SKM-1 treated with dmso at 0.1 percent for 144 hours (cell line): ENCODE results near the gene BBS12.

Experiments used
- DNase-seq: peaks from one replicate; lab custom pipeline; 2025; ENCODE audit not compliant: unreplicated experiment; lab: John Stamatoyannopoulos, UW

The BBS12 gene

DNA sequence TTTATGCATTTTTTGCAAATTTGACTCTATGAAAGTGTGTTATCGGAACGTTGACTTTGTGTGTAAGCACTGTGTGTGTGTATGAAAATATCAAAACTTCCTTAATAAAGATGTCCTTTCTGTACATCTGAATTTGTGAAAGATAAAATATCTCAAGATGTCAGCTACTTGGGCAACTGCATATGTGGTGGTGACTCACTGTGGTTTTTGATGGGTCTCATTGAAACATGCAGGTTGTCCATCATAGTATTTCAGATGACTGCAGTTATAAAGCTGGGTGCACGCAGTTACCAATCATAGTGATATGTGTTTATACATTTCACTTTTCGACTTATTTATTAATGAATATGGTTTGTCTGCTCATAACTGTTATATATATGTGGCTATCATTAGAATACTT lies 19.7 kb upstream of the BBS12 start:
- no peak for DNase-seq

DNA sequence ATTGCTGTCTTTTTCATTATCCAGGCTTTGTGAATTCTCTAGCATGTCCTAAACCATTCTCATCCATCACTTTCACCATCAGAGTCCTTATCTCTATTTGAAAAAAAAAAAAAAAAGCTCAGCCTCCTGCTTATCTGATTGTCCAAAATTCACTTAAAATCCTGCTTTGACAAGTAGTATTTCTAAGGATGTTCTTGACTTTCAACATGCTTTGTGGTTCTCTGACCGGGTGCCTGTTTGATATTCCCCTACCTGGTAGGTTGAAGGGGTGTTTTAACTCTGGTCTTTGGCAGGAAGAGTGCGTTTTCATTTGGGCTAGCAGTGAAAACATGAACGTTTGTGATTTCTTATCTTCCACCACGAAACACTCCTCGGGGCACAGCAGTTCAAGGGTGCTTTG lies 17.3 kb upstream of the BBS12 start:
- DNase-seq = no peak

DNA sequence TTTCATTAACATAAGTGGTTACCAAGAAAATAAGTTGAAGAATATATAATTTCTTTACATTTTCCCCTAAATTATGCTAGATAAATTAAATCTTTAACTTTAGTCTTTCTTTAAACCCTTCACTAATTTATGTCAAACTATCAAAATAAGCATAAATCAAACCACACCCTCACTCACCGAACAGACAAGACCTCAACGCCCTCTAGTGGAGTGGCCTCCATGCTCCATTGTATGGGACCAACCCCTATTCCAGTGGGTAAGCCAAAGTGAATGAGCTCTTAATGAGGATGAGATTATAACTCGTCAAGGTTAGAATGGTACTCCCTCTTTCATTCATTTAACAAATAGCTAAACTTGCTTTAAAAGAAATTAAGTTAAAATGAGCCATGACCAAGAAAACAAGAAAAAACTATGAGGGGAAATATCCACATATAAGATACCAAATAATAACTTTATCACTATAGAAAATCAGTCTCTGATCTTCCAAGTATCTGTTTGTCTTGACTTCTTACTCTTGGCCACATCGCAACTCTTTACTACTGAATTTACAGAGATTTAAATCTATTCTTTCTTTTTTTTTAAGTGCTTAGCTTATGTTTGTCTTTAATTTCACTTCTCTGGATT lies 15.6 kb upstream of the BBS12 start:
- DNase-seq = peak; percentile 36

DNA sequence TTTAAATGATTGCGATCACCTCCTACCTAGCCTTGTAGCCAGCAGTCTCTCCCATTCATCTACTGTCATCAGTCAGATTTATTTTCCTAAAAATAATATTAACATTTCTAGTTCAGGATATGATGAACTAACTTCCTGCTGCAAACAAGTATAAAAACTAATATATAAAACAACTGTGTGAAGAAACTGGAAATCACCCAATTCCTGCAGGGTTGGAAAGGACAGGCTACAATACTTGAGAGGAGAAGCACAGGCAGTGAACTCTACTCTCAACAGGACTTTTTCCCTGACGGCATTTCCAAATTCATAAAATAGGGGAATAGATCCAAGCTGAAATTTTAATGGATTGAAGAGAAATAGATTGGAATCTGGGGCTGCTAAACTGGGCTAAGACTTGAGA lies 14.2 kb upstream of the BBS12 start:
- DNase-seq = no peak

DNA sequence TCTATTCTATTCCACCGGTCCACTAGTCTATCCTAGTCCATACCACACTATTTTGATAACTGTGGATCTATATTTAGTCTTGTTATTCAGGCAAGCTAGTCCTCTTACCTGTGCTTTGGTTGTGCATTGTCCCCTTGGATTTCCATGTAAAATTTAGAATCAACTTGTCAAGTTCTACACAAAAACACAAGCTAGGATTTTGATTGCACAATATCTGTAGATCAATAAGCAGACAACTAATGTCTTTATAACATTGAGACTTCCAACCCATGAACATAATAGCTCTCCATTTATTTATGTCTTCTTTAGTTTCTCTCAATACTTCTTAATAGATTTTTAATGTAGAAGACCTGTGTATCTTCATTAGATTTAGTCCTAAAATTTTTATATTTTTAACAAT lies 10.2 kb upstream of the BBS12 start:
- DNase-seq = no peak

DNA sequence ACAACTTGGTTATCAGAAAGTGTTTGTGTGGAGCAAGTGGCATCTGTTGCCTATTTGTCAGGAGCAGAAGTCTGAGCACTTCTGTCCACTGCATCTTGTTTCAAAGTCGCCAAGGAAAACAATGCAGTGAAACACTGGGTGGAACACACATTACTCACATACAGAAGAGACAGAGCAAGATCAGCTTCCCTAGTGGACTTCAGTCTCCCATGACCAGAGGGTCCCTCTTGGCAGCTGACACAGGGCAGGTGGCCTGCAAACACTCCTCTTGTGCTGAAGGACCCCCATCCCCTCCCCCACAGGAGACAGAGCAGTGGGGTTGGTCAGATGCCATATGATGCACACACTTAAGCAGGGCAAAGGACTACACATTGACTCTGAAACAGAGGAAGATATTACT lies 3.6 kb upstream of the BBS12 start:
- no peak for DNase-seq

DNA sequence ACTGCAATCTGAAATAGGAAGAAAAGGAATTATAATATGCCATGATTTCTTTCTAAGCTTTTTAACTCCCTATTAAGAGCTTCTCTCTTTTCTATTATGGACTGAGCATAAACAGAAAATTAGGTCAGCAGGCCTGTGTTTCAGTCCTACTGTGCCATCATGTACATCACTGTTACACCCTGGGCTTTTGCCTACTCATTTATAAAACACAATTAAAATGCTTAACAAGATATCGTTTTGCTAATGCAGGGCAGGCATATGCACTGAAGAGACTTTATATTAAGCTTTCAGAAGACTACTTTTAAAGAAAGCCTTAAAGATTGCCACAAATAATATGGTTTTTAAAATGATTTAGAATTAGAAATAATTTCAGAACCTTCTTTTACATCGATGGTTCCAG lies 828 bp upstream of the BBS12 start:
- DNase-seq = no peak

DNA sequence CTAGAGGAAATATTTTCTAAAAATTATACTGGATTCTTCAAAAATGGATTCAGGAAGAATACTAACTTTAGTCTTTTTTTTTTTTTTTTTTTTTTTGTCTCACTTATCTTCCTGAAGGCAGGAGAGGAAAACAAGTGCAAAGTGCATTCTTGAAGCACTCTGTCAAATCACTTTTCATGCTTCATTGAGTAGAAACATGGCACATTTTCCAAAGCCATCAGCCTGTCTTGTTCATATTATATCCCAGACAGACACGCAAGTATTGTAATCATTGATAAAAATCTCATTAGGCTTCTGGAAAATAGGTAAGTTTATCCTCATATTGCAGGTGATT lies 1.2 kb downstream of the BBS12 start:
- DNase-seq = no peak

DNA sequence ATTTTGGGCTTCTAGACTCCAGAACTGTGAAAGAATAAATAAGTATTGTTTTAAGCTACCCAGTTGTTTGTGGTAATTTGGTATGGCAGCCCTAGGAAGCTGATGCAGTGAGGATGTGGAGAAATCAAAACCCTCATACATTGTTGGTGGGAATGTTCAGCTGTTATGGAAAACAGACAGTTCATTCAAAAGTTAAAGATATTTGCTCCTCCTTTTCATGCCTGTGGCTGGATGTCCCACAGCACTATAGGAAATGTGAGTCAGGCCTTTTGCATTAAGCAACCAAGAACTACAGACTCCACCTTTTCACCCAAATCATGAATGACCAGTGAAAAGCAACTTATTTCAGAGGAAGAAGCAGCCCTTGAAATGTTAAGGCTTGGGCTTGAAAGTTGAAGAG lies 6.7 kb downstream of the BBS12 start:
- peak; percentile 3 for DNase-seq

DNA sequence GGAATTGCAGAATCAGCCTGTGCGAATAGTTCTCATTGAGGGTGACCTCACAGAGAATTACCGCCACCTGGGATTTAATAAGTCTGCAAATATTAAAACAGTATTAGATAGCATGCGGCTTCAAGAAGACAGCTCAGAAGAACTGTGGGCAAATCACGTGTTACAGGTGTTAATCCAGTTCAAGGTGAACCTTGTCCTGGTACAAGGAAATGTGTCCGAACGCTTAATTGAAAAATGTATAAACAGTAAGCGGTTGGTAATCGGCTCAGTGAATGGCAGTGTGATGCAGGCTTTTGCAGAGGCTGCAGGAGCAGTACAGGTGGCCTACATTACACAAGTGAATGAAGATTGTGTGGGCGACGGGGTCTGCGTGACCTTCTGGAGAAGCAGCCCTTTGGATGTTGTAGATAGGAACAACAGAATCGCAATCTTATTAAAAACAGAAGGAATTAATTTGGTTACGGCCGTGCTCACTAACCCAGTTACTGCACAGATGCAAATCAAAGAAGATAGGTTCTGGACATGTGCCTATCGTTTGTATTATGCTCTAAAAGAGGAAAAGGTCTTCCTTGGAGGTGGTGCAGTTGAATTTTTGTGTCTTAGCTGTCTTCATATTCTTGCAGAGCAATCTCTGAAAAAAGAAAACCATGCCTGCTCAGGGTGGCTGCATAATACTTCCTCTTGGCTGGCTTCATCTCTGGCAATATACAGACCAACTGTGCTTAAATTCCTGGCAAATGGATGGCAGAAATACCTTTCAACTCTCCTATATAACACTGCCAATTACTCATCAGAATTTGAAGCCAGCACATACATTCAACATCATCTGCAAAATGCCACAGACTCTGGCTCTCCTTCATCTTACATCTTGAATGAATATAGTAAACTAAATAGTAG lies 10.7 kb downstream of the BBS12 start:
- no peak for DNase-seq

DNA sequence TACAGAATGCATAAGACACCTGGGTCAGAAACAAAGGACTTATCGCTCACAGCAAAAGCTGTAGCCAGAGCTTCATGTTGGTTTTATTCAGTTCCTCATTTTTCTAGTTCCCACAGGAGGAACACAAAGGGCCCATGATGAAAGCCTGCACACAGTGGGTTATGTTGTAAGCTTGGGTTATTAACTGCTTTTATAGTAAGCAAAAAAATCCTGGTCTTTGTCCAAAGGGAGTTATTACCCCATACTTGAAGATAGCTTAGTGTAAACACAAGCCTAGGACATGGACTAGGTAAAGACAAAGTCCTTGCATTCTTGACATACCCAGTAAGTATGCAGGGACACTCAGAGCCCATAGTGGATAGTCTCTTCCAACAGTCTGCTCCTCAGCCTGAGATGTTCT lies 11.7 kb downstream of the BBS12 start:
- peak; percentile 89 for DNase-seq

DNA sequence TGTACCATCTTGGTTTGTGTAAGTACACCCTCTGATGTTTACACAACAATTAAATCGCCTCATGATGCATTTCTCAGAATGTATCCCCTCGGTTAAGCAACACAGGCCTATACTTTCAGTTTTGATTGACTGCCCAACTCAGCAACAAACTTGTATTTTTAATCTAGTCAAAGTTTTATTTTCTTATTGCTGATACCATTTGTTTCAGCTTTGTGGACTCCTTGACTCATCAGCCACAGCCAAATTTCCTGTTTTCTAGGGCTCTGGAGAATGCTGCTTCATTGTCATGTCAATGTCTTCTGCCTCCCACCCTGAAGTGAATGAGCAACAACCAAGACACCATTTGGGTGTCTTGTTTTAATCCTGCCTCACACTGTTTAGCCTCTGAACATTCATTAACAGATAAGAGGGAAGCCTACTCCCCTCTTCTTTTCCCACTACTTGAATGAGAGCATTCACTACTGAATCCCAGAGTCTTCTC lies 14.0 kb downstream of the BBS12 start:
- no peak for DNase-seq

DNA sequence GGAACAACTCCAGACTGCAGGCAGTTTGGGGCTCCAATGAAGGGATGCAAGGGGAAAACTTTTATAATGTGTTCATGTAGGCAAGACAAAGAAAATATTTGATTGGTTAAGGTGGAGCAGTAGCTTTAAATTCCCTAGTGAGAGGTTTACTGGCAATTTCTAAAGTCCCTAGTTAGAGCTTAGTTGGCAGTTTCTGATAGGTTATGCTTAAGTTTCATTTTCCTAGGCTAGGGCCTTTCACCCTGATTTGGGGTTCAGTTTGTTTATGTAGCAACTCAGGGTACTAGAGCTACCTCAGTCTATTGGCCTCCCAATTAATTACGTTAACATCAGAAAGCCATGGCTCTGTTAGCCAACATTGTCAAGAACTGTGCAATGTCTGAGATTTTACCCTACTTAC lies 14.6 kb downstream of the BBS12 start:
- no peak for DNase-seq

DNA sequence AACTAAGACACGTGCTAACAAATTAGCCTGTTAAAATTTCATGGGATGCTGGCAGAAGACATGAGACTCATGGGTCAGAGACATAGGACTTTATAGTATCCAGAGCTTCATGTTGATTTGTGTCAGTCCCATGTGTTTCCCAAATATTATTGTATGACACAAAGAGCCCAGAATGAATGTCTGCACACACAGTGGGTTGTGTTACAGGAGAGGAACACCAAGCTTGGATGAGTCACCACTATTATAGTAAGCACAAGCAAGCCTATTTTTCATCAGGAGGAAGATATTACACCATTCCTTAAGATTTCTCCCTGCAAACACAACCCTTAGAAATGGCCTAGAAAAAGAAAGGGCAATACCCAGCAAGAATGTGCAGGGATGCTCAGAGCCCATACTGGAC lies 15.4 kb downstream of the BBS12 start:
- DNase-seq = no peak

DNA sequence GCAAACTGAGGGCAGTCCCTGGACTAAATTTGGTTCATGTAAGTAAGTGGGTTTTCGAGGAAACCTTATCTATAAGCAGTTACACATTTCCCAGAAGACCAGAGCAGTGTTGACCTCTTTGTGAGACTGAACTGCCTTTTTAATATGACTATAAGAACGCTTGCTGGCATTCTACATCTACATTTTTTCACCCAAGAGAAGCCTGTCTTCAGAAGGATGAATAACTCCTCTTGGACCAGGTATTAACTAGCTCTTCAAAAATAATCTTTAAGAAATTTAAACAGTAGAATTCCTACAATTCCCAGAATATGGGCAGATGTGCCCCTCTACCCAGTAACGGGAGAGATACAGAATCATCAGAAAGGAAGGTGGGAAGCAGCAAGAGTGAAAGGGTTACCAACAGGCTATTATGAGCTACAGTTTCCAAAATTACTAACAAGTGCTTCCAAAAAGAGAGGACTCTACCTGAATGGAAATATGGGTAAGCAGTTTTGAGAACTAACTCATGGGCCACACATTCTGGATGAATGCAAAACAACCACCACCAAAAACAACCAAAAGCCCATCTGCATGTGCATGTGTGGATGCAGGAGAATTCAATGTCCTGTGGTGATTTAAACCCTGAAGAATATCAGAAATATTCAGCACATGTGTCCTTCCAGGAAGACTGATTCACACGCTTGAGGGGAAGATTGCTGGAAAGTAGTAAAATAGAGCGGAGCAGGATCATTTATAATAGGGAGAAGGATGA lies 17.4 kb downstream of the BBS12 start:
- DNase-seq = no peak

DNA sequence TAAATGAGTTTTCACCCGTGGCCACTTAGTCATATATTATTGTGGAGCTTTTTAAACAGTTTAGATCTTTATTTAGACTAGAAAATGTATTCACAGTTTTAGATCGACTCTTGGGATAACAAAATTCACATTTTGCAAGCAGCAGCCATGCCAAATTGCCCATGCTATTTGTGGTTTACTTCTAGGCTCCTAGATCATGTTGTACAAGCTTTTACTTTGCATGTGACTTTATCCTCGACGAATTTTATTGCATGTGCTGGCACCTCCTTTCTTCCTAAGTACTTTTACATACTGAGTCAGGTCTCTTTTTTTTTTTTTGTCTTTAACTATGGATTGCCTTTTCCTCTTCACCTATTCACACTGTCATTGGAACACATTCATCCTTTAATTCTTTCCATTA lies 23.2 kb downstream of the BBS12 start:
- DNase-seq = no peak

DNA sequence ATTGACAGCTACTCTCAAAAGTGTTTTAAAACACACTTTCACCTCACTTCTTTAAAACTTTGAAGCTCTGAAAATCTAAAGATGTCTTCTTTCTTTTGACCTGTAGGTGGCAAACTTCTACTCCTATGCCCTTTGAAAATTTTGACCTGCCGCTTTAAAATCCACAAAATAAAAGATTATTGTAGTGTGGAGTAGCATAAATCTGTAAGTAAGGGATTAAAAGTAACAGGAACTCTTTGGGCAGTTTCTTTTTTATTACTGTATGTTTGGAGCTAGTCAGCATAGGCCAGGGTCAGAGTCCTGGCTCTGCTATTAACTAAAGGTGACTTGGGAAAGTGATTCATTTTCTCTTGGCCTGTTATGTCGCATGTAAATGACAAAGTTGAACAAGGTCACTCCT lies 25.5 kb downstream of the BBS12 start:
- DNase-seq = peak; percentile 57

DNA sequence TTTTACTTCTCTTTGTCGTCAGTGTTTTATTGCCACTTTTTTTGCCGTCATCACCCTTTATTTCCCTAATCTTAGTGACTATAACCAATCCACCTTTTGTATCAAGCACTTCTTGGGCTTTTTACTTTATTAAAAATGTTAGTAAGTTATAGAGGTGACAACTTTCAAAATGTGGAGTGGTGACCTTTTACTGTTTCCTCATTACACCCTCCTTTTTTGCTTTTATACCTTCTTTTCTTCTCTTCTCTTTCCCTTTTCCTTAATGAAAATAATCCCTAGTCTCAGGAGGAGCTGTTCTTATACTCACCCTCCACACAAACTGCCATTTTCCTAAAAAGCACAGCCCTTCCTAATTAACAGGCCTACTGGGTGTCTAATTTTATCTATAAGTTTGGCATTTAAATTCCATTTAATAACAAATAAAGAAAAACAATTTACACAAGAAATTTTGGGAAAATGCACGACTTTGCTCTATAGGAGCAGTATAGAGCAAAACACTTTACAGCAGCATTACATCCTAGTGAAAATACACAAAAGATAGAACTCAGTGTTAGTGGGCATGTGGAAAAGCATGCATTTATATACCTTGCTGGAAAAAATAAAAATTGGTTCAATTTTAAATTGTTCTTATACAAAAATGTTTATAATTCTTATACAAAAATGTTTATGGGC lies 27.3 kb downstream of the BBS12 start:
- no peak for DNase-seq

DNA sequence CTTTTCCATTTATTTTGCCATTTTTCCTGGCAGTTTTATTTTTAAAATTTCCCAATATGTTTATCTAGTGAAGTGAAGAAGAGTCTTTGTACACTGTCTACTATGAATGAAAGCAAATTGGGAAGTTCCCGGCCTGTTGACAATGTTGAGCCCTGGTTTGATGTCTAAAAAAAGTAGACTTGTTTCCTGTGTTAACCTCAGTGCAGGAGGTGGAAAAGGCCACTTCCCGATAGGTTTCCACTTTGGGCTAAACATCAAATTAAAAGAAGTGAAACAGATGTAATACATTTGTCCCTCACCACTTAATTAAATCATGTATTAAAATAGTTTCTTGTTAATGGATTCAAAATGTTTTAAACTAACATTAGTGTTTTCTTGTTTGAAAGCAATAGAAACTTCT lies 30.0 kb downstream of the BBS12 start:
- DNase-seq = peak; percentile 21

DNA sequence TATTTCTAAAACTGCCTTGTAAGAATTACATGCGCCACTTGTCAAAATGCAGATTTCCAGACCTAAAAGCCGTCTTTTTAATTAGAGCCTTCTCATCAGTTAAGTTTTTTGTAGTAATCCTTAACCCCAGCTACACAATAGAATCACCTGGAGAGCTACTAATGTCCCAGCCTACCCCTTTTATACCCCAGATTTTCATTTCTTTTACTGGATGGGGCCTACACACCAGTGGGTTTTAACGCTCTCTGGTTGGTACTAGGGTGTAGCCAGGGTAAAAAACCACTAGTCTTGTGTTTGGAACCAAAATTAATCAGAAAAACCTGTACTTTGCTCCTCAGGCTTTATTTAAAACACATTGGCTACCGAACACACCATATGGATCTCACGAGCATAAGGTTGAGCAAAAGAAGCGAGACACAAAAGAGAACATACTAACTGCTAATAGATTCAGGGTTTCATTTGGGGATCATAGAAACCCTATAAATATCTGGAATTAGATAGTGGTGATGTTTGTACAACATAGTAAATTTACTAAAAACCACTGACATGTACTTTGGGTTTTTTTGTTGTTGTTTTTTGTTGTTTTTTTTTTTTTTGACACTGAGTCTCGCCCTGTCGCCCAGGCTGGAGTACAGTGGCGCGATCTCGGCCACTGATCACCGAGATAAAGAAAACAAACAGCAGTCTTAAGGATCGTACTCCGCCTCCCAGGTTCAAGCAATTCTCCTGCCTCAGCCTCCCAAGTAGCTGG lies 30.6 kb downstream of the BBS12 start:
- DNase-seq = no peak
